ENCODE data around the gene UPF3B.

GRCh38 chrX:119900976-119901375 is 48.2 kb upstream of the UPF3B start:
- TF ChIP-seq CTCF (IDR thresholded peaks at IDR 0.05) (no peak), POLR2A (IDR thresholded peaks at IDR 0.05) (no peak)

All from heart left ventricle (tissue), 13 donors.